Endothelial cell of umbilical vein (primary cell): Measurements from ENCODE around the gene PARD3B.

Source experiments
- CTCF ChIP-seq, 2 donors: IDR thresholded peaks; 1 replicate in 1 of 2; 2 replicates in 1 of 2; pipeline ENCODE4 v1.5.1; 2011; ENCODE audit warnings: low read length in 2 of 2, mild to moderate bottlenecking in 2 of 2, moderate library complexity in 2 of 2, control low read depth in 1 of 2, inconsistent platforms in 1 of 2, low read depth in 1 of 2; ENCODE audit not compliant: insufficient read depth in 1 of 2; ENCODE audit errors: extremely low read depth in 1 of 2
- EZH2 ChIP-seq: IDR thresholded peaks from 2 replicates; pipeline ENCODE4 v1.6.1; 2012; ENCODE audit warnings: borderline replicate concordance, low read depth, mild to moderate bottlenecking, moderate library complexity, low read length, inconsistent platforms; ENCODE audit not compliant: severe bottlenecking
- FOS ChIP-seq: IDR thresholded peaks from 2 replicates; pipeline ENCODE4 v1.6.1; 2011; ENCODE audit warnings: mild to moderate bottlenecking, low read length, moderate library complexity, borderline replicate concordance; ENCODE audit not compliant: insufficient read depth
- MAX ChIP-seq: IDR thresholded peaks from 2 replicates; pipeline ENCODE4 v1.6.1; 2011; ENCODE audit not compliant: insufficient read depth, insufficient read length
- POLR2A ChIP-seq: IDR thresholded peaks from 2 replicates; pipeline ENCODE4 v1.6.1; 2012; ENCODE audit warnings: low read depth, mild to moderate bottlenecking, control low read depth, low read length
- POLR2AphosphoS5 ChIP-seq: IDR thresholded peaks from 2 replicates; pipeline ENCODE4 v1.6.1; 2012; ENCODE audit warnings: low read depth, mild to moderate bottlenecking, control low read depth, low read length, moderate library complexity; ENCODE audit not compliant: insufficient read depth

- TF ChIP-seq CTCF (IDR thresholded peaks at IDR 0.05; ENCODE audit: extremely low read depth in 1 of 2, insufficient read depth in 1 of 2, low read depth in 1 of 2, low read length in 2 of 2), result no peak
- no peak for TF ChIP-seq POLR2A
- no peak for TF ChIP-seq FOS
- TF ChIP-seq EZH2, result no peak
- TF ChIP-seq MAX, result no peak
- no peak for TF ChIP-seq POLR2AphosphoS5
Measured at GRCh38 chr2:204827701-204828590, 282.7 kb downstream of the PARD3B start.
